Neural cell (in vitro differentiated cells): Measurements from ENCODE around the gene KATNAL1. TPM values are rescaled to one million over a fixed set of nuclear protein-coding genes. Genes with fewer than 3 reads are reported as not detected.

Source experiments
- H2AFZ ChIP-seq: fragments of 200-600, 300-800 bp; sonication (generic), shearing (Covaris generic); 2 replicates; pipeline ENCODE4 v1.6.0; 2014; ENCODE audit warnings: low read depth, mild to moderate bottlenecking, antibody characterized with exemption, low read length, moderate library complexity
- H3F3A ChIP-seq: fragments of 200-600 bp; shearing (Covaris generic); 2 replicates; pipeline ENCODE4 v1.6.1; 2016; ENCODE audit warnings: mild to moderate bottlenecking, moderate library complexity, mixed read lengths, antibody characterized with exemption, low read length; ENCODE audit not compliant: insufficient read depth, poor library complexity, severe bottlenecking
- H3K27ac ChIP-seq: fragments of 200-600, 300-800 bp; sonication (generic), shearing (Covaris generic); 2 replicates; pipeline ENCODE4 v1.5.1; 2014; ENCODE audit warnings: mild to moderate bottlenecking, low read length, moderate library complexity
- H3K27me3 ChIP-seq: fragments of 300-800, 200-600 bp; sonication (generic), shearing (Covaris generic); 2 replicates; pipeline ENCODE4 v1.6.0; 2014; ENCODE audit warnings: mild to moderate bottlenecking, low read depth, low read length, moderate library complexity; ENCODE audit not compliant: insufficient read depth
- H3K36me3 ChIP-seq: fragments of 300-800, 200-600 bp; sonication (generic), shearing (Covaris generic); 2 replicates; pipeline ENCODE4 v1.5.1; 2014; ENCODE audit warnings: mild to moderate bottlenecking, antibody characterized with exemption, low read length, moderate library complexity; ENCODE audit not compliant: insufficient read depth
- H3K4me2 ChIP-seq: fragments of 300-800, 200-600 bp; sonication (generic), shearing (Covaris generic); 2 replicates; pipeline ENCODE4 v1.6.0; 2014; ENCODE audit warnings: mild to moderate bottlenecking, low read length
- H3K4me3 ChIP-seq: fragments of 300-800, 200-600 bp; sonication (generic), shearing (Covaris generic); 2 replicates; pipeline ENCODE4 v1.5.1; 2014; ENCODE audit warnings: mild to moderate bottlenecking, low read length, moderate library complexity
- H3K79me2 ChIP-seq: fragments of 200-600 bp; shearing (Covaris generic); replicated peaks from 2 replicates; pipeline ENCODE4 v1.6.0; 2014; ENCODE audit warnings: mild to moderate bottlenecking, low read length, moderate library complexity; ENCODE audit not compliant: insufficient read depth
- H3K9ac ChIP-seq: fragments of 300-800, 200-600 bp; sonication (generic), shearing (Covaris generic); 2 replicates; pipeline ENCODE4 v1.6.1; 2016; ENCODE audit warnings: mild to moderate bottlenecking, low read length, mixed read lengths
- H3K9me2 ChIP-seq: fragments of 200-600 bp; shearing (Covaris generic); 2 replicates; pipeline ENCODE4 v1.6.1; 2016; ENCODE audit warnings: mild to moderate bottlenecking, low read length, mixed read lengths; ENCODE audit not compliant: insufficient read depth
- H3K9me3 ChIP-seq: fragments of 200-600, 300-800 bp; sonication (generic), shearing (Covaris generic); 2 replicates; pipeline ENCODE4 v1.6.1; 2016; ENCODE audit warnings: mild to moderate bottlenecking, mixed run types, low read length, moderate library complexity, mixed read lengths
- H4K20me1 ChIP-seq: fragments of 200-600 bp; shearing (Covaris generic); 2 replicates; pipeline ENCODE4 v1.6.1; 2016; ENCODE audit warnings: mild to moderate bottlenecking, mixed run types; ENCODE audit not compliant: insufficient read depth
- EP300 ChIP-seq: fragments of 450-650 bp; conservative IDR thresholded peaks from 2 replicates; pipeline ENCODE4 v1.6.1; 2014; ENCODE audit warnings: antibody characterized with exemption, mild to moderate bottlenecking, moderate library complexity; ENCODE audit not compliant: poor library complexity, severe bottlenecking
- EZH2 ChIP-seq: fragments of 200-600, 300-800 bp; shearing (Covaris generic), sonication (generic); IDR thresholded peaks from 2 replicates; pipeline ENCODE4 v1.6.1; 2014; ENCODE audit warnings: antibody characterized with exemption, low read length, borderline replicate concordance, mild to moderate bottlenecking; ENCODE audit not compliant: insufficient read depth, poor library complexity, severe bottlenecking
- MXI1 ChIP-seq: fragments of 450-650 bp; conservative IDR thresholded peaks from 2 replicates; pipeline ENCODE4 v1.6.1; 2014; ENCODE audit warnings: antibody characterized with exemption, mild to moderate bottlenecking; ENCODE audit not compliant: poor library complexity, severe bottlenecking
- POLR2AphosphoS5 ChIP-seq: IDR thresholded peaks from 2 replicates; pipeline ENCODE4 v1.6.1; 2012
- RAD21 ChIP-seq: fragments of 450-650 bp; conservative IDR thresholded peaks from 2 replicates; pipeline ENCODE4 v1.6.1; 2014; ENCODE audit warnings: antibody characterized with exemption, mild to moderate bottlenecking, moderate library complexity
- SMC3 ChIP-seq: fragments of 450-650 bp; conservative IDR thresholded peaks from 2 replicates; pipeline ENCODE4 v1.6.1; 2014; ENCODE audit warnings: antibody characterized with exemption, mild to moderate bottlenecking, moderate library complexity; ENCODE audit not compliant: poor library complexity
- TAF1 ChIP-seq: IDR thresholded peaks from 2 replicates; pipeline ENCODE4 v1.6.1; 2012; ENCODE audit warnings: low read depth
- polyA plus RNA-seq: library from polyadenylated mRNA; depleted of rRNA; stranded (reverse); fragments of >200 nt; gene quantifications from 2 replicates; pipeline ENCODE4 v1.2.3, GENCODE V29; 2014
- TF ChIP-seq, protein P1 (sequence below): fragments of 450-650 bp; IDR thresholded peaks from 2 replicates; pipeline ENCODE4 v1.5.1; 2014; ENCODE audit warnings: antibody characterized with exemption, mild to moderate bottlenecking, moderate library complexity; ENCODE audit not compliant: poor library complexity, severe bottlenecking
- TF ChIP-seq, protein P2 (sequence below): IDR thresholded peaks from 2 replicates; pipeline ENCODE4 v1.6.1; 2012; ENCODE audit warnings: borderline replicate concordance

KATNAL1 gene
- polyA plus RNA-seq, 1 donor from 2014 or later, result 24.9 TPM

- Histone ChIP-seq H3K27ac (no peak overlapping the region), H3K27me3 (no peaks in the 10 kb centered on the region)
- TF ChIP-seq RAD21 (no peak), EP300 (no peak), TAF1 (no peak), POLR2AphosphoS5 (no peak), MXI1 (no peak), EZH2 (no peak)
- TF ChIP-seq, protein P1, sequence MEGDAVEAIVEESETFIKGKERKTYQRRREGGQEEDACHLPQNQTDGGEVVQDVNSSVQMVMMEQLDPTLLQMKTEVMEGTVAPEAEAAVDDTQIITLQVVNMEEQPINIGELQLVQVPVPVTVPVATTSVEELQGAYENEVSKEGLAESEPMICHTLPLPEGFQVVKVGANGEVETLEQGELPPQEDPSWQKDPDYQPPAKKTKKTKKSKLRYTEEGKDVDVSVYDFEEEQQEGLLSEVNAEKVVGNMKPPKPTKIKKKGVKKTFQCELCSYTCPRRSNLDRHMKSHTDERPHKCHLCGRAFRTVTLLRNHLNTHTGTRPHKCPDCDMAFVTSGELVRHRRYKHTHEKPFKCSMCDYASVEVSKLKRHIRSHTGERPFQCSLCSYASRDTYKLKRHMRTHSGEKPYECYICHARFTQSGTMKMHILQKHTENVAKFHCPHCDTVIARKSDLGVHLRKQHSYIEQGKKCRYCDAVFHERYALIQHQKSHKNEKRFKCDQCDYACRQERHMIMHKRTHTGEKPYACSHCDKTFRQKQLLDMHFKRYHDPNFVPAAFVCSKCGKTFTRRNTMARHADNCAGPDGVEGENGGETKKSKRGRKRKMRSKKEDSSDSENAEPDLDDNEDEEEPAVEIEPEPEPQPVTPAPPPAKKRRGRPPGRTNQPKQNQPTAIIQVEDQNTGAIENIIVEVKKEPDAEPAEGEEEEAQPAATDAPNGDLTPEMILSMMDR, result no peak
Observed at GRCh38 chr13:30333616-30334015, 26.3 kb upstream of the KATNAL1 start.

DNA sequence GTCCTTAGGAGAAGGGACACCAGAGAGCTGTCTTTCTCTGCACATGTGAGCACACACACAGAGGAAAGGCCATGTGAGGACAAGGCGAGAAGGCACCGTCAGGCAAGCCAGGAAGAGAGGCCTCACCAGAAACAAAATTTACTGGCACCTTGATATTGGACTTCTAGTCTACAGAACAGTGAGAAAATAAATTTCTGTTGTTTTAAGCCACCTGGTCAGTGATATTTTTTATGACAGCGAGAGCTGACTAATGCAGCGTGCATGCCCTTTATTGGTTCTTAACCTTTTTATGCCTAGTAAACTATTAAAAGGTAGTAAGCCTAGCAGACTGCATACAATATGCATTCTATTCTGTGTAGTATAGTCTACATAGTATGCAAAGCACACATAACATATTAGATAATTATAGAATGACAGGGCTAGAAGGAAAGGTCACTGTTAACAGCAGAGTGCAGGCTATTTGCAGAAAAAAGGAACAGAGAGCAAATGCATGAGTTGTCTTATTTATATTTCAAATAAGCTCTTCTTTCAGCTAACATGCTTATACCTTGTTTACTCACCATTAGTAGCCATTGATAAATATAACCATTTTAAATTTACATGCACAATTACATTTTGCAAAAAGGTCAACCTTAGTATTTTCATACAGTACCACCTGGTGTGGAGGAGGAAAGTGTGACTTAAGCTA, 25.2 kb upstream of the KATNAL1 start:
- Histone ChIP-seq H3K4me3 (no peak overlapping the region), H3K9me2 (no peaks in the 10 kb centered on the region), H3K36me3 (no peaks in the 10 kb centered on the region), H3K9ac (no peak overlapping the region), H3K9me3 (no peaks in the 10 kb centered on the region), H3K79me2 (no peaks in the 10 kb centered on the region), H4K20me1 (no peaks in the 10 kb centered on the region), H2AFZ (no peak overlapping the region), H3K4me2 (no peak overlapping the region), H3K27me3 (no peaks in the 10 kb centered on the region), H3F3A (no peaks in the 10 kb centered on the region), H3K27ac (no peak overlapping the region)
- TF ChIP-seq MXI1 (no peak), EP300 (no peak), POLR2AphosphoS5 (no peak), EZH2 (no peak), SMC3 (no peak), RAD21 (no peak), TAF1 (no peak)
- TF ChIP-seq, protein P2, sequence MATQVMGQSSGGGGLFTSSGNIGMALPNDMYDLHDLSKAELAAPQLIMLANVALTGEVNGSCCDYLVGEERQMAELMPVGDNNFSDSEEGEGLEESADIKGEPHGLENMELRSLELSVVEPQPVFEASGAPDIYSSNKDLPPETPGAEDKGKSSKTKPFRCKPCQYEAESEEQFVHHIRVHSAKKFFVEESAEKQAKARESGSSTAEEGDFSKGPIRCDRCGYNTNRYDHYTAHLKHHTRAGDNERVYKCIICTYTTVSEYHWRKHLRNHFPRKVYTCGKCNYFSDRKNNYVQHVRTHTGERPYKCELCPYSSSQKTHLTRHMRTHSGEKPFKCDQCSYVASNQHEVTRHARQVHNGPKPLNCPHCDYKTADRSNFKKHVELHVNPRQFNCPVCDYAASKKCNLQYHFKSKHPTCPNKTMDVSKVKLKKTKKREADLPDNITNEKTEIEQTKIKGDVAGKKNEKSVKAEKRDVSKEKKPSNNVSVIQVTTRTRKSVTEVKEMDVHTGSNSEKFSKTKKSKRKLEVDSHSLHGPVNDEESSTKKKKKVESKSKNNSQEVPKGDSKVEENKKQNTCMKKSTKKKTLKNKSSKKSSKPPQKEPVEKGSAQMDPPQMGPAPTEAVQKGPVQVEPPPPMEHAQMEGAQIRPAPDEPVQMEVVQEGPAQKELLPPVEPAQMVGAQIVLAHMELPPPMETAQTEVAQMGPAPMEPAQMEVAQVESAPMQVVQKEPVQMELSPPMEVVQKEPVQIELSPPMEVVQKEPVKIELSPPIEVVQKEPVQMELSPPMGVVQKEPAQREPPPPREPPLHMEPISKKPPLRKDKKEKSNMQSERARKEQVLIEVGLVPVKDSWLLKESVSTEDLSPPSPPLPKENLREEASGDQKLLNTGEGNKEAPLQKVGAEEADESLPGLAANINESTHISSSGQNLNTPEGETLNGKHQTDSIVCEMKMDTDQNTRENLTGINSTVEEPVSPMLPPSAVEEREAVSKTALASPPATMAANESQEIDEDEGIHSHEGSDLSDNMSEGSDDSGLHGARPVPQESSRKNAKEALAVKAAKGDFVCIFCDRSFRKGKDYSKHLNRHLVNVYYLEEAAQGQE, result no peak
- TF ChIP-seq, protein P1, result no peak

More at GRCh38 chr13:30333616-30334015, 26.3 kb upstream of the KATNAL1 start:
- H3K9ac ChIP-seq, result no peak overlapping the region
- no peak overlapping the region for H2AFZ ChIP-seq
- H3K9me3 ChIP-seq, result no peaks in the 10 kb centered on the region
- H3K79me2 ChIP-seq, result no peaks in the 10 kb centered on the region
- no peak overlapping the region for H3K4me2 ChIP-seq
- no peaks in the 10 kb centered on the region for H4K20me1 ChIP-seq
- no peaks in the 10 kb centered on the region for H3K36me3 ChIP-seq
- H3K9me2 ChIP-seq, result no peaks in the 10 kb centered on the region
- no peaks in the 10 kb centered on the region for H3F3A ChIP-seq
- no peak overlapping the region for H3K4me3 ChIP-seq
